Measurements from ENCODE around the gene CCL18. TPM values are rescaled to one million over a fixed set of nuclear protein-coding genes. Genes with fewer than 3 reads are reported as not detected.

The CCL18 gene
- total and polyA plus RNA-seq, 2 donors (not counting 1 experiment from before 2014, with no cell fraction given): not detected

DNA sequence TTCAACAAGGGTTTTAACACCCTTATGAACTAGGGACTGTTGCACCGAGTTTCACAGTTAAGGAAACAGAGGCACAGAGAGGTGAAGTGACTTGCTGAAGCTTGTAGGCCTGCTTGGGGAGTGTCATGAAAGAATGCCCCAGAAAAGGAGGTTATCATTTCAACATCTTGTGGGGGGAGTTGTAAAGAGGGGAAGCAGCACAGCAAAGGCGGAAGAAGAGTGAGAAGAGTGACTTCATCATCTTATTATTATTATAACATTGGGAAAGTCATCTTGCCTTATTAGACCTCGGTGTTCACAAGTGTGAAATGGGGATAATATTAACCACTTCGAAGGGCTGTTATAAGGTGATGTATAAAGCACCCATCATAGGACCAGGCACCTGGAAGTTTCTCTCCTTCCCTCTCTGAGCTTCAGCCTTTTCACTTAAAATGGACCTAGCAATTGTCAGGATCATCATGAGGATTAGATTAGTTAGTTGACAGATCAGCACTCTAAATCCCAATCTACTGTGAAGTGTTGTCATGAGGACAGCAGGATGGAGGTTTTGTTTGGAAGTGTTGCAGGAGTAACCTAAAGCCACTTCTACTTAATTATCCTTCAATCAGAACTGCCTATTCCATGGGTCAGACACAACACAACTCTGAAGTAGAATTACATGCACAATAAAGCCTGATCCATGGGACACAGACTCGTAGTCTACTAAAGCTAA, 41.9 kb downstream of the CCL18 start:
- peak overlapping the region; percentile 20 for H3K27ac Mint-ChIP-seq
- intact Hi-C loops (cut with micrococcal nuclease): no loop called here
- 100% methylated on average over 2 of the region's 5 CpGs for WGBS (ENCODE audit: insufficient coverage)
- Histone ChIP-seq H4K20me1 (ENCODE audit: control insufficient read depth, insufficient read depth, low read length, poor library complexity, severe bottlenecking) (no peaks in the 10 kb centered on the region), H3K27ac (ENCODE audit: low read length in 2 of 2) (no peak overlapping the region), H3K27me3 (replicated peaks in 1 of 4; ENCODE audit: control extremely low read depth in 1 of 4, control insufficient read depth in 3 of 4, insufficient read depth in 4 of 4, low read length in 3 of 4) (peaks cover 0 to 9% (median 0%) of the 10 kb centered on the region in 4 experiments), H2AFZ (ENCODE audit: insufficient read depth, low read depth, low read length, poor library complexity, severe bottlenecking) (no peak overlapping the region), H3K9me3 (ENCODE audit: control extremely low read depth in 1 of 3, control insufficient read depth in 2 of 3, insufficient read depth in 1 of 3, low read length in 2 of 3) (no peaks in the 10 kb centered on the region), H3K79me2 (ENCODE audit: control insufficient read depth, insufficient read depth, low read length) (no peaks in the 10 kb centered on the region), H3K9ac (ENCODE audit: low read length) (no peak overlapping the region), H3K36me3 (replicated peaks in 1 of 2; ENCODE audit: control extremely low read depth in 1 of 2, control insufficient read depth in 1 of 2, extremely low read depth in 1 of 2, insufficient read depth in 2 of 2, low read length in 1 of 2) (no peaks in the 10 kb centered on the region), H3K4me3 (ENCODE audit: control extremely low read depth in 1 of 5, extremely low read depth in 1 of 5, insufficient read depth in 1 of 5, low read depth in 2 of 5, low read length in 4 of 5) (no peak overlapping the region), H3K4me2 (replicated peaks; ENCODE audit: low read depth, low read length, poor library complexity, severe bottlenecking) (no peak overlapping the region), H3K4me1 (ENCODE audit: control insufficient read depth in 2 of 2, insufficient read depth in 2 of 2, low read length in 2 of 2) (peaks cover 37 to 50% of the 10 kb centered on the region in 2 donors)
- H3K4me3 Mint-ChIP-seq: no peak overlapping the region
- H3K9me3 Mint-ChIP-seq (ENCODE audit: insufficient read depth): peaks cover under 1% of the 10 kb centered on the region
- CTCF ChIA-PET: interaction anchor here (3.3 kb wide), 1 partner anchor 130 kb away, joined by 11 read pairs; no protein-coding TSS in a partner anchor
- no peak for DNase-seq
- TF ChIP-seq, protein P1, sequence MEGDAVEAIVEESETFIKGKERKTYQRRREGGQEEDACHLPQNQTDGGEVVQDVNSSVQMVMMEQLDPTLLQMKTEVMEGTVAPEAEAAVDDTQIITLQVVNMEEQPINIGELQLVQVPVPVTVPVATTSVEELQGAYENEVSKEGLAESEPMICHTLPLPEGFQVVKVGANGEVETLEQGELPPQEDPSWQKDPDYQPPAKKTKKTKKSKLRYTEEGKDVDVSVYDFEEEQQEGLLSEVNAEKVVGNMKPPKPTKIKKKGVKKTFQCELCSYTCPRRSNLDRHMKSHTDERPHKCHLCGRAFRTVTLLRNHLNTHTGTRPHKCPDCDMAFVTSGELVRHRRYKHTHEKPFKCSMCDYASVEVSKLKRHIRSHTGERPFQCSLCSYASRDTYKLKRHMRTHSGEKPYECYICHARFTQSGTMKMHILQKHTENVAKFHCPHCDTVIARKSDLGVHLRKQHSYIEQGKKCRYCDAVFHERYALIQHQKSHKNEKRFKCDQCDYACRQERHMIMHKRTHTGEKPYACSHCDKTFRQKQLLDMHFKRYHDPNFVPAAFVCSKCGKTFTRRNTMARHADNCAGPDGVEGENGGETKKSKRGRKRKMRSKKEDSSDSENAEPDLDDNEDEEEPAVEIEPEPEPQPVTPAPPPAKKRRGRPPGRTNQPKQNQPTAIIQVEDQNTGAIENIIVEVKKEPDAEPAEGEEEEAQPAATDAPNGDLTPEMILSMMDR (IDR thresholded peaks at IDR 0.05): no peak
- TF ChIP-seq EZH2 (IDR thresholded peaks at IDR 0.05; ENCODE audit: borderline replicate concordance, insufficient read depth, low read depth, low read length, poor library complexity, severe bottlenecking): no peak
- POLR2A ChIA-PET: no interaction called here
- ATAC-seq (ENCODE audit: low read depth): no peak
- peaks cover 21% of the 10 kb centered on the region for H3K27me3 Mint-ChIP-seq
- H3K4me1 Mint-ChIP-seq: peaks cover 51% of the 10 kb centered on the region

DNA sequence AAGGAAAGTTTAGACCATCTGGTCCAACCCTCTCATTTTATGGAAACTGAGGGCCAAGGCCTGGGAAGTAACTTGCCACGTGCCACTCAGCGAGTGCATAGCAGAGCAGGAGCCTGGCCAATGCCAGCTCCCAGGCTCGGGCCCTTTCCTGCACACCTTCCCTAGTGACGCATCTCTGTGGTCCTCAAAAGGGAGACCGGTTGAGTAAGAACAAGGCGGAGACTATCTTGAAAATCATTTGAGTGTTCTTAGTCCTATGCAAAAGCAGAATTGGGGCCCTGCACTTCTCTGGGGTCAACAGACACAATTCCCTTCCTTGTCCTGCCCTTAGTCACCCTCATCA, 42.4 kb downstream of the CCL18 start:
- TF ChIP-seq EZH2 (IDR thresholded peaks at IDR 0.05; ENCODE audit: borderline replicate concordance, insufficient read depth, low read depth, low read length, poor library complexity, severe bottlenecking): no peak
- TF ChIP-seq, protein P1 (IDR thresholded peaks at IDR 0.05): no peak
- no peaks in the 10 kb centered on the region for H3K79me2 ChIP-seq (ENCODE audit: control insufficient read depth, insufficient read depth, low read length)
- no peak for DNase-seq
- H3K9ac ChIP-seq (ENCODE audit: low read length): no peak overlapping the region
- peaks cover 0 to 9% (median 0%) of the 10 kb centered on the region in 4 experiments for H3K27me3 ChIP-seq (replicated peaks in 1 of 4; ENCODE audit: control extremely low read depth in 1 of 4, control insufficient read depth in 3 of 4, insufficient read depth in 4 of 4, low read length in 3 of 4)
- Mint-ChIP-seq H3K4me3 (no peak overlapping the region), H3K27me3 (peaks cover 21% of the 10 kb centered on the region), H3K4me1 (peaks cover 55% of the 10 kb centered on the region), H3K27ac (peak overlapping the region; percentile 20), H3K9me3 (ENCODE audit: insufficient read depth) (peaks cover 2% of the 10 kb centered on the region)
- no peak overlapping the region for H3K27ac ChIP-seq (ENCODE audit: low read length in 2 of 2)
- POLR2A ChIA-PET: no interaction called here
- no peak overlapping the region for H2AFZ ChIP-seq (ENCODE audit: insufficient read depth, low read depth, low read length, poor library complexity, severe bottlenecking)
- H3K36me3 ChIP-seq (replicated peaks in 1 of 2; ENCODE audit: control extremely low read depth in 1 of 2, control insufficient read depth in 1 of 2, extremely low read depth in 1 of 2, insufficient read depth in 2 of 2, low read length in 1 of 2): no peaks in the 10 kb centered on the region
- no peaks in the 10 kb centered on the region for H3K9me3 ChIP-seq (ENCODE audit: control extremely low read depth in 1 of 3, control insufficient read depth in 2 of 3, insufficient read depth in 1 of 3, low read length in 2 of 3)
- 80% methylated on average over 6 of the region's 6 CpGs for WGBS (ENCODE audit: insufficient coverage)
- H3K4me3 ChIP-seq (ENCODE audit: control extremely low read depth in 1 of 5, extremely low read depth in 1 of 5, insufficient read depth in 1 of 5, low read depth in 2 of 5, low read length in 4 of 5): no peak overlapping the region
- CTCF ChIA-PET: interaction anchor here (3.3 kb wide), 1 partner anchor 131 kb away, joined by 11 read pairs; no protein-coding TSS in a partner anchor
- no peaks in the 10 kb centered on the region for H4K20me1 ChIP-seq (ENCODE audit: control insufficient read depth, insufficient read depth, low read length, poor library complexity, severe bottlenecking)
- no peak overlapping the region for H3K4me2 ChIP-seq (replicated peaks; ENCODE audit: low read depth, low read length, poor library complexity, severe bottlenecking)
- no peak for ATAC-seq (ENCODE audit: low read depth)
- peaks cover 43 to 55% of the 10 kb centered on the region in 2 donors for H3K4me1 ChIP-seq (ENCODE audit: control insufficient read depth in 2 of 2, insufficient read depth in 2 of 2, low read length in 2 of 2)
- intact Hi-C loops (cut with micrococcal nuclease): no loop called here

Measured in B cell (primary cell).